ENCODE measurements around the gene LRRIQ1. TPM values are rescaled to one million over a fixed set of nuclear protein-coding genes. Genes with fewer than 3 reads are reported as not detected.

LRRIQ1 gene
- total RNA-seq, 1 experiment from 2014 or later: 0.40 TPM

DNA sequence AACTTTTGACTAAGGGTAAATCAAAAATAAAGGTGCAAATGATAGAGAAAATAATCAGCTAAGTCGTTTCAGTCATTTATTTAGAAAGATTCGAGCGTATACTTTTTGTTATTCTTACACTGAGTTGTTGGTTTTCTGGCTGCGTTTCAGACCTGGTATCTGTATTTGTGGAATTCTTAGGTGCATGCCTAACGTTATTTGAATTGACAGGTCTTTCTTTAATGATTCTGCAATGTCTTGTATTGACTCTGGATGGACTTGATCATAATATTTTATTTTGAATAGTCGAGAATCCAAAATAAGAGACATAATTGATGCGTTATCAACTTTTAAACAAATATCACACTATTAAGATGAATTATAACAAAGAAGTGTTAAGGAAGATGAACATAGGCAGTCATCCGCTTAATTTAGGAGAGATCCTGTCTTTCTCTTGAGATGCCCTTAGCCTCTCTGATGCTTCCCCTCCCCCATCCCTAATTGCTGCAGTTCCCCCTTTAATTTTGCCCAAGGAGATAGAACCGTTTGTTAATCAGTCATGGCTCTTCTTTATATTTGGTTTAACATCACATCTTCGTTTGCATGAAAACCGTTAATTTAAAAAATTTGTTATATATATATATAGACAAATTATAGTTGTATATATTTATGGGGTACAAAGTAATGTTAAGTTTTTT, 245.6 kb downstream of the LRRIQ1 start:
- no peaks in the 10 kb centered on the region for H3K9me3 ChIP-seq (ENCODE audit: low read length)
- H3K79me2 ChIP-seq (ENCODE audit: low read length): no peaks in the 10 kb centered on the region
- no peaks in the 10 kb centered on the region for H4K20me1 ChIP-seq (ENCODE audit: low read length)
- ChIA-PET CTCF (no interaction called here), POLR2A (ENCODE audit: unreplicated experiment) (no interaction called here)
- H3K27me3 ChIP-seq (ENCODE audit: low read length): 0 out of 2 replicates have a peak, but pooled peaks cover 2% of the 10 kb centered on the region
- H3K9ac ChIP-seq (ENCODE audit: low read length): no peak overlapping the region
- no peaks in the 10 kb centered on the region for H3K9me2 ChIP-seq (replicated peaks; ENCODE audit: low read length)
- no peak overlapping the region for H3K27ac ChIP-seq (ENCODE audit: low read length)
- no peak overlapping the region for H3K4me2 ChIP-seq (ENCODE audit: low read length)
- H3K4me3 ChIP-seq (ENCODE audit: low read length): no peak overlapping the region
- no TSS peak for BruUV-seq (replicated peaks)
- intact Hi-C loops (cut with micrococcal nuclease): no loop called here
- no peak overlapping the region for H2AFZ ChIP-seq (ENCODE audit: low read length)
- DNase-seq (no peak), ATAC-seq (no peak)
- TF ChIP-seq EZH2 (IDR thresholded peaks at IDR 0.05; ENCODE audit: low read length, unreplicated experiment): no peak
- no peak for TF ChIP-seq EZH2phosphoT487 (IDR thresholded peaks at IDR 0.05; ENCODE audit: borderline replicate concordance, low read length)
- TF ChIP-seq, protein P1, sequence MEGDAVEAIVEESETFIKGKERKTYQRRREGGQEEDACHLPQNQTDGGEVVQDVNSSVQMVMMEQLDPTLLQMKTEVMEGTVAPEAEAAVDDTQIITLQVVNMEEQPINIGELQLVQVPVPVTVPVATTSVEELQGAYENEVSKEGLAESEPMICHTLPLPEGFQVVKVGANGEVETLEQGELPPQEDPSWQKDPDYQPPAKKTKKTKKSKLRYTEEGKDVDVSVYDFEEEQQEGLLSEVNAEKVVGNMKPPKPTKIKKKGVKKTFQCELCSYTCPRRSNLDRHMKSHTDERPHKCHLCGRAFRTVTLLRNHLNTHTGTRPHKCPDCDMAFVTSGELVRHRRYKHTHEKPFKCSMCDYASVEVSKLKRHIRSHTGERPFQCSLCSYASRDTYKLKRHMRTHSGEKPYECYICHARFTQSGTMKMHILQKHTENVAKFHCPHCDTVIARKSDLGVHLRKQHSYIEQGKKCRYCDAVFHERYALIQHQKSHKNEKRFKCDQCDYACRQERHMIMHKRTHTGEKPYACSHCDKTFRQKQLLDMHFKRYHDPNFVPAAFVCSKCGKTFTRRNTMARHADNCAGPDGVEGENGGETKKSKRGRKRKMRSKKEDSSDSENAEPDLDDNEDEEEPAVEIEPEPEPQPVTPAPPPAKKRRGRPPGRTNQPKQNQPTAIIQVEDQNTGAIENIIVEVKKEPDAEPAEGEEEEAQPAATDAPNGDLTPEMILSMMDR (conservative IDR thresholded peaks at IDR 0.05; ENCODE audit: low read depth, low read length): no peak
- H3F3A ChIP-seq (ENCODE audit: low read length, unreplicated experiment): no peaks in the 10 kb centered on the region
- no peaks in the 10 kb centered on the region for H3K36me3 ChIP-seq (ENCODE audit: low read depth, low read length)
- no peaks in the 10 kb centered on the region for H3K4me1 ChIP-seq (ENCODE audit: insufficient read depth, low read length)

DNA sequence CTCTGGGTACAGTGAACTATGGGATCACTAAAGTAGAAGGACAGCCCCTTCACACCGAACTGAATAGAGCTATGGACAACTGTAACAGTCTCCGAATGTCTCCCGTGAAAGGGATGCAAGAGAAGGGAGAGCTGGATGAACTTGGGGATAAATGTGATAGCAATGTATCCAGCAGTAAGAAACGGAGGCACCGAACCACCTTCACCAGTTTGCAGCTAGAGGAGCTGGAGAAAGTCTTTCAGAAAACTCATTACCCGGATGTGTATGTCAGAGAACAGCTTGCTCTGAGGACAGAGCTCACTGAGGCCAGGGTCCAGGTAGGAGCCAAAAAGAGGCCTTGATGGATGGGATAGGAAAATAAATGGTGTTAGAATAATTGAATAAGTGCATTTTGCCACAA, 247.4 kb downstream of the LRRIQ1 start:
- Histone ChIP-seq H3F3A (ENCODE audit: low read length, unreplicated experiment) (no peaks in the 10 kb centered on the region), H3K79me2 (ENCODE audit: low read length) (no peaks in the 10 kb centered on the region), H3K9ac (ENCODE audit: low read length) (no peak overlapping the region), H3K9me3 (ENCODE audit: low read length) (no peaks in the 10 kb centered on the region), H3K27ac (ENCODE audit: low read length) (no peak overlapping the region), H3K36me3 (ENCODE audit: low read depth, low read length) (no peaks in the 10 kb centered on the region), H2AFZ (ENCODE audit: low read length) (no peak overlapping the region), H3K9me2 (replicated peaks; ENCODE audit: low read length) (no peaks in the 10 kb centered on the region), H3K27me3 (ENCODE audit: low read length) (0 out of 2 replicates have a peak, but pooled peaks cover 2% of the 10 kb centered on the region), H4K20me1 (ENCODE audit: low read length) (no peaks in the 10 kb centered on the region), H3K4me2 (ENCODE audit: low read length) (no peak overlapping the region), H3K4me3 (ENCODE audit: low read length) (no peak overlapping the region), H3K4me1 (ENCODE audit: insufficient read depth, low read length) (no peaks in the 10 kb centered on the region)
- CTCF ChIA-PET: no interaction called here
- ATAC-seq: no peak
- intact Hi-C loops (cut with micrococcal nuclease): no loop called here
- TF ChIP-seq EZH2 (IDR thresholded peaks at IDR 0.05; ENCODE audit: low read length, unreplicated experiment) (no peak), EZH2phosphoT487 (IDR thresholded peaks at IDR 0.05; ENCODE audit: borderline replicate concordance, low read length) (no peak)
- TF ChIP-seq, protein P1 (conservative IDR thresholded peaks at IDR 0.05; ENCODE audit: low read depth, low read length): no peak
- no peak for DNase-seq
- POLR2A ChIA-PET (ENCODE audit: unreplicated experiment): no interaction called here
- BruUV-seq (replicated peaks): no TSS peak

Other genes starting within 250 kb of the LRRIQ1 start
- gene SLC6A15, start 123.6 kb upstream of the LRRIQ1 start, total RNA-seq (2014; rRNA removed): not detected in 2 replicates
- not detected in 2 replicates for gene TSPAN19, start 74 bp upstream of the LRRIQ1 start, total RNA-seq (2014; rRNA removed)
- not detected in 2 replicates for gene ALX1, start 243.9 kb downstream of the LRRIQ1 start, total RNA-seq (2014; rRNA removed)